ENCODE measurements around the gene LDB2. TPM values are rescaled to one million over a fixed set of nuclear protein-coding genes. Genes with fewer than 3 reads are reported as not detected.
"Not testable (repeated sequence)": the region's sequence is repeated elsewhere in the genome, so short reads cannot be mapped to it uniquely, and the experiment has no call there.

The LDB2 gene
- total and polyA plus RNA-seq, 2 experiments from 2014 or later, result 48.6 to 80.1 TPM

GRCh38 chr4:16569790-16570189 lies 328.7 kb downstream of the LDB2 start:
- no peak for DNase-seq (ENCODE audit: low spot score)
- H3K4me1 Mint-ChIP-seq, result no peaks in the 10 kb centered on the region
- H3K27me3 Mint-ChIP-seq (ENCODE audit: insufficient read depth, low read depth, poor library complexity), result no peaks in the 10 kb centered on the region
- H3K27ac Mint-ChIP-seq, result no peak overlapping the region
- no peaks in the 10 kb centered on the region for H3K9me2 ChIP-seq (ENCODE audit: insufficient read depth)
- no peaks in the 10 kb centered on the region for H4K20me1 ChIP-seq (replicated peaks; ENCODE audit: insufficient read depth)
- H3K36me3 ChIP-seq (ENCODE audit: insufficient read depth), result peaks cover 3% of the 10 kb centered on the region; the same call in 1 of the 2 replicates
- H3K79me2 ChIP-seq (replicated peaks; ENCODE audit: insufficient read depth), result no peaks in the 10 kb centered on the region
- no peak overlapping the region for H3K4me3 ChIP-seq
- no peak overlapping the region for H3K27ac ChIP-seq (ENCODE audit: low read depth)
- no peaks in the 10 kb centered on the region for H3K9me3 Mint-ChIP-seq
- ATAC-seq, result no peak
- no peak overlapping the region for H3K4me3 Mint-ChIP-seq
- H3K4me2 ChIP-seq, result no peak overlapping the region
- no peaks in the 10 kb centered on the region for H3K4me1 ChIP-seq (ENCODE audit: insufficient read depth)
- H3F3A ChIP-seq (replicated peaks; ENCODE audit: low read depth), result no peaks in the 10 kb centered on the region
- H3K27me3 ChIP-seq (ENCODE audit: insufficient read depth), result no peaks in the 10 kb centered on the region
- H3K36me3 Mint-ChIP-seq (ENCODE audit: low read depth), result no peaks in the 10 kb centered on the region
- H2AFZ ChIP-seq, result no peak overlapping the region
- TF ChIP-seq ZNF331 (CRISPR knock-in tag; IDR thresholded peaks at IDR 0.05; ENCODE audit: low read depth) (no peak), STAT1 (IDR thresholded peaks at IDR 0.05; ENCODE audit: unreplicated experiment) (no peak), REST (IDR thresholded peaks at IDR 0.05; ENCODE audit: unreplicated experiment) (no peak), ZNF114 (CRISPR knock-in tag; IDR thresholded peaks at IDR 0.05) (no peak), EZH2 (IDR thresholded peaks at IDR 0.05; ENCODE audit: low read depth, unreplicated experiment) (no peak)
- TF ChIP-seq, protein P1, sequence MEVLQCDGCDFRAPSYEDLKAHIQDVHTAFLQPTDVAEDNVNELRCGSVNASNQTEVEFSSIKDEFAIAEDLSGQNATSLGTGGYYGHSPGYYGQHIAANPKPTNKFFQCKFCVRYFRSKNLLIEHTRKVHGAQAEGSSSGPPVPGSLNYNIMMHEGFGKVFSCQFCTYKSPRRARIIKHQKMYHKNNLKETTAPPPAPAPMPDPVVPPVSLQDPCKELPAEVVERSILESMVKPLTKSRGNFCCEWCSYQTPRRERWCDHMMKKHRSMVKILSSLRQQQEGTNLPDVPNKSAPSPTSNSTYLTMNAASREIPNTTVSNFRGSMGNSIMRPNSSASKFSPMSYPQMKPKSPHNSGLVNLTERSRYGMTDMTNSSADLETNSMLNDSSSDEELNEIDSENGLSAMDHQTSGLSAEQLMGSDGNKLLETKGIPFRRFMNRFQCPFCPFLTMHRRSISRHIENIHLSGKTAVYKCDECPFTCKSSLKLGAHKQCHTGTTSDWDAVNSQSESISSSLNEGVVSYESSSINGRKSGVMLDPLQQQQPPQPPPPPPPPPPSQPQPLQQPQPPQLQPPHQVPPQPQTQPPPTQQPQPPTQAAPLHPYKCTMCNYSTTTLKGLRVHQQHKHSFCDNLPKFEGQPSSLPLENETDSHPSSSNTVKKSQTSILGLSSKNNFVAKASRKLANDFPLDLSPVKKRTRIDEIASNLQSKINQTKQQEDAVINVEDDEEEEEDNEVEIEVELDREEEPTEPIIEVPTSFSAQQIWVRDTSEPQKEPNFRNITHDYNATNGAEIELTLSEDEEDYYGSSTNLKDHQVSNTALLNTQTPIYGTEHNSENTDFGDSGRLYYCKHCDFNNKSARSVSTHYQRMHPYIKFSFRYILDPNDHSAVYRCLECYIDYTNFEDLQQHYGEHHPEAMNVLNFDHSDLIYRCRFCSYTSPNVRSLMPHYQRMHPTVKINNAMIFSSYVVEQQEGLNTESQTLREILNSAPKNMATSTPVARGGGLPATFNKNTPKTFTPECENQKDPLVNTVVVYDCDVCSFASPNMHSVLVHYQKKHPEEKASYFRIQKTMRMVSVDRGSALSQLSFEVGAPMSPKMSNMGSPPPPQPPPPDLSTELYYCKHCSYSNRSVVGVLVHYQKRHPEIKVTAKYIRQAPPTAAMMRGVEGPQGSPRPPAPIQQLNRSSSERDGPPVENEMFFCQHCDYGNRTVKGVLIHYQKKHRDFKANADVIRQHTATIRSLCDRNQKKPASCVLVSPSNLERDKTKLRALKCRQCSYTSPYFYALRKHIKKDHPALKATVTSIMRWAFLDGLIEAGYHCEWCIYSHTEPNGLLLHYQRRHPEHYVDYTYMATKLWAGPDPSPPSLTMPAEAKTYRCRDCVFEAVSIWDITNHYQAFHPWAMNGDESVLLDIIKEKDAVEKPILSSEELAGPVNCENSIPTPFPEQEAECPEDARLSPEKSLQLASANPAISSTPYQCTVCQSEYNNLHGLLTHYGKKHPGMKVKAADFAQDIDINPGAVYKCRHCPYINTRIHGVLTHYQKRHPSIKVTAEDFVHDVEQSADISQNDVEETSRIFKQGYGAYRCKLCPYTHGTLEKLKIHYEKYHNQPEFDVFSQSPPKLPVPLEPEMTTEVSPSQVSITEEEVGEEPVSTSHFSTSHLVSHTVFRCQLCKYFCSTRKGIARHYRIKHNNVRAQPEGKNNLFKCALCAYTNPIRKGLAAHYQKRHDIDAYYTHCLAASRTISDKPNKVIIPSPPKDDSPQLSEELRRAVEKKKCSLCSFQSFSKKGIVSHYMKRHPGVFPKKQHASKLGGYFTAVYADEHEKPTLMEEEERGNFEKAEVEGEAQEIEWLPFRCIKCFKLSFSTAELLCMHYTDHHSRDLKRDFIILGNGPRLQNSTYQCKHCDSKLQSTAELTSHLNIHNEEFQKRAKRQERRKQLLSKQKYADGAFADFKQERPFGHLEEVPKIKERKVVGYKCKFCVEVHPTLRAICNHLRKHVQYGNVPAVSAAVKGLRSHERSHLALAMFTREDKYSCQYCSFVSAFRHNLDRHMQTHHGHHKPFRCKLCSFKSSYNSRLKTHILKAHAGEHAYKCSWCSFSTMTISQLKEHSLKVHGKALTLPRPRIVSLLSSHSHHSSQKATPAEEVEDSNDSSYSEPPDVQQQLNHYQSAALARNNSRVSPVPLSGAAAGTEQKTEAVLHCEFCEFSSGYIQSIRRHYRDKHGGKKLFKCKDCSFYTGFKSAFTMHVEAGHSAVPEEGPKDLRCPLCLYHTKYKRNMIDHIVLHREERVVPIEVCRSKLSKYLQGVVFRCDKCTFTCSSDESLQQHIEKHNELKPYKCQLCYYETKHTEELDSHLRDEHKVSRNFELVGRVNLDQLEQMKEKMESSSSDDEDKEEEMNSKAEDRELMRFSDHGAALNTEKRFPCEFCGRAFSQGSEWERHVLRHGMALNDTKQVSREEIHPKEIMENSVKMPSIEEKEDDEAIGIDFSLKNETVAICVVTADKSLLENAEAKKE (CRISPR knock-in tag; IDR thresholded peaks at IDR 0.05), result no peak
- TF ChIP-seq, protein P2, sequence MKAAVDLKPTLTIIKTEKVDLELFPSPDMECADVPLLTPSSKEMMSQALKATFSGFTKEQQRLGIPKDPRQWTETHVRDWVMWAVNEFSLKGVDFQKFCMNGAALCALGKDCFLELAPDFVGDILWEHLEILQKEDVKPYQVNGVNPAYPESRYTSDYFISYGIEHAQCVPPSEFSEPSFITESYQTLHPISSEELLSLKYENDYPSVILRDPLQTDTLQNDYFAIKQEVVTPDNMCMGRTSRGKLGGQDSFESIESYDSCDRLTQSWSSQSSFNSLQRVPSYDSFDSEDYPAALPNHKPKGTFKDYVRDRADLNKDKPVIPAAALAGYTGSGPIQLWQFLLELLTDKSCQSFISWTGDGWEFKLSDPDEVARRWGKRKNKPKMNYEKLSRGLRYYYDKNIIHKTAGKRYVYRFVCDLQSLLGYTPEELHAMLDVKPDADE (IDR thresholded peaks at IDR 0.05), result no peak
- TF ChIP-seq, protein P3, sequence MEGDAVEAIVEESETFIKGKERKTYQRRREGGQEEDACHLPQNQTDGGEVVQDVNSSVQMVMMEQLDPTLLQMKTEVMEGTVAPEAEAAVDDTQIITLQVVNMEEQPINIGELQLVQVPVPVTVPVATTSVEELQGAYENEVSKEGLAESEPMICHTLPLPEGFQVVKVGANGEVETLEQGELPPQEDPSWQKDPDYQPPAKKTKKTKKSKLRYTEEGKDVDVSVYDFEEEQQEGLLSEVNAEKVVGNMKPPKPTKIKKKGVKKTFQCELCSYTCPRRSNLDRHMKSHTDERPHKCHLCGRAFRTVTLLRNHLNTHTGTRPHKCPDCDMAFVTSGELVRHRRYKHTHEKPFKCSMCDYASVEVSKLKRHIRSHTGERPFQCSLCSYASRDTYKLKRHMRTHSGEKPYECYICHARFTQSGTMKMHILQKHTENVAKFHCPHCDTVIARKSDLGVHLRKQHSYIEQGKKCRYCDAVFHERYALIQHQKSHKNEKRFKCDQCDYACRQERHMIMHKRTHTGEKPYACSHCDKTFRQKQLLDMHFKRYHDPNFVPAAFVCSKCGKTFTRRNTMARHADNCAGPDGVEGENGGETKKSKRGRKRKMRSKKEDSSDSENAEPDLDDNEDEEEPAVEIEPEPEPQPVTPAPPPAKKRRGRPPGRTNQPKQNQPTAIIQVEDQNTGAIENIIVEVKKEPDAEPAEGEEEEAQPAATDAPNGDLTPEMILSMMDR (conservative IDR thresholded peaks at IDR 0.05; ENCODE audit: low read depth in 2 of 2), result no peak

DNA sequence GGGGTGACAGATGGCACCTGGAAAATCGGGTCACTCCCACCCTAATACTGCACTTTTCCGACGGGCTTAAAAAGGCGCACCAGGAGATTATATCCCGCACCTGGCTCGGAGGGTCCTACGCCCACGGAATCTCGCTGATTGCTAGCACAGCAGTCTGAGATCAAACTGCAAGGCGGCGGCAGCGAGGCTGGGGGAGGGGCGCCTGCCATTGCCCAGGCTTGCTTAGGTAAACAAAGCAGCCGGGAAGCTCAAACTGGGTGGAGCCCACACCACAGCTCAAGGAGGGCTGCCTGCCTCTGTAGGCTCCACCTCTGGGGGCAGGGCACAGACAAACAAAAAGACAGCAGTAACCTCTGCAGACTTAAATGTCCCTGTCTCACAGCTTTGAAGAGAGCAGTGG lies 341.1 kb downstream of the LDB2 start:
- H3F3A ChIP-seq (replicated peaks; ENCODE audit: low read depth); H4K20me1 ChIP-seq (replicated peaks; ENCODE audit: insufficient read depth): not testable (repeated sequence)
- H3K9me3 Mint-ChIP-seq, result peaks cover 46% of the 10 kb centered on the region

More for the DNA sequence above, 341.1 kb downstream of the LDB2 start:
- H3K27me3 ChIP-seq (ENCODE audit: insufficient read depth); H3K9me2 ChIP-seq (ENCODE audit: insufficient read depth); H3K4me1 ChIP-seq (ENCODE audit: insufficient read depth); H3K4me1 Mint-ChIP-seq; H3K36me3 ChIP-seq (ENCODE audit: insufficient read depth); H3K27ac Mint-ChIP-seq; H3K27me3 Mint-ChIP-seq (ENCODE audit: insufficient read depth, low read depth, poor library complexity); H2AFZ ChIP-seq; H3K27ac ChIP-seq (ENCODE audit: low read depth); H3K79me2 ChIP-seq (replicated peaks; ENCODE audit: insufficient read depth); DNase-seq (ENCODE audit: low spot score); H3K4me3 Mint-ChIP-seq; ATAC-seq; H3K4me2 ChIP-seq; H3K4me3 ChIP-seq: not testable (repeated sequence)
- peaks cover 43% of the 10 kb centered on the region for H3K36me3 Mint-ChIP-seq (ENCODE audit: low read depth)
